Suprapubic skin (tissue), 4 donors: ENCODE measurements around the gene HAVCR2. TPM values are rescaled to one million over a fixed set of nuclear protein-coding genes. Genes with fewer than 3 reads are reported as not detected.

Experiments
- DNase-seq, 2 donors: peaks; one replicate each; pipeline ENCODE4 v3.0.0-alpha.2; 2019; ENCODE audit warnings: low spot score in 2 of 2
- H3K27ac ChIP-seq: fragments of 200-600 bp; sonication (generic); one replicate; pipeline ENCODE4 v1.5.1; 2019
- H3K27me3 ChIP-seq: fragments of 200-600 bp; sonication (generic); one replicate; pipeline ENCODE4 v1.5.1; 2019
- H3K36me3 ChIP-seq: fragments of 200-600 bp; sonication (generic); one replicate; pipeline ENCODE4 v1.5.1; 2019
- H3K4me1 ChIP-seq: fragments of 200-600 bp; sonication (generic); one replicate; pipeline ENCODE4 v1.5.1; 2019
- H3K4me3 ChIP-seq: fragments of 200-600 bp; sonication (generic); one replicate; pipeline ENCODE4 v1.5.1; 2019; ENCODE audit warnings: mild to moderate bottlenecking
- H3K9me3 ChIP-seq: fragments of 200-600 bp; sonication (generic); one replicate; pipeline ENCODE4 v1.5.1; 2019
- EP300 ChIP-seq: sonication (generic); formaldehyde crosslinking; IDR thresholded peaks from one replicate; pipeline ENCODE4 v1.6.1; 2017; ENCODE audit warnings: antibody characterized with exemption
- POLR2A ChIP-seq, 2 donors: fragments of 450-650 bp; IDR thresholded peaks; one replicate each; pipeline ENCODE4 v1.6.1; 2017; ENCODE audit warnings: antibody characterized with exemption in 2 of 2, mild to moderate bottlenecking in 2 of 2, moderate library complexity in 2 of 2
- POLR2AphosphoS5 ChIP-seq, 3 donors: sonication (generic); formaldehyde crosslinking; IDR thresholded peaks; one replicate each; pipeline ENCODE4 v1.6.1; 2017; ENCODE audit warnings: antibody characterized with exemption in 3 of 3
- WGBS: methylation state at CpG from one replicate; pipeline ENCODE4 v1.1.5; 2018; 5-methylcytosine and 5-hydroxymethylcytosine counted together
- total RNA-seq, 4 donors: library from RNA; depleted of rRNA; stranded (reverse); fragments of >200 nt; gene quantifications; one replicate each; pipeline ENCODE4 v1.1.0, GENCODE V29; 2016
- TF ChIP-seq, protein P1 (sequence below), 2 donors: fragments of 200-600 bp in 1 of 2; fragments of 450-650 bp in 1 of 2; sonication (generic) in 1 of 2; IDR thresholded peaks; one replicate each; pipeline ENCODE4 v1.5.1; 2016 to 2019; ENCODE audit warnings: antibody characterized with exemption in 2 of 2, mild to moderate bottlenecking in 1 of 2, moderate library complexity in 1 of 2

Gene HAVCR2
- total RNA-seq, 4 donors from 2014 or later, result 2.1 to 4.5 (median 3.5) TPM

DNA sequence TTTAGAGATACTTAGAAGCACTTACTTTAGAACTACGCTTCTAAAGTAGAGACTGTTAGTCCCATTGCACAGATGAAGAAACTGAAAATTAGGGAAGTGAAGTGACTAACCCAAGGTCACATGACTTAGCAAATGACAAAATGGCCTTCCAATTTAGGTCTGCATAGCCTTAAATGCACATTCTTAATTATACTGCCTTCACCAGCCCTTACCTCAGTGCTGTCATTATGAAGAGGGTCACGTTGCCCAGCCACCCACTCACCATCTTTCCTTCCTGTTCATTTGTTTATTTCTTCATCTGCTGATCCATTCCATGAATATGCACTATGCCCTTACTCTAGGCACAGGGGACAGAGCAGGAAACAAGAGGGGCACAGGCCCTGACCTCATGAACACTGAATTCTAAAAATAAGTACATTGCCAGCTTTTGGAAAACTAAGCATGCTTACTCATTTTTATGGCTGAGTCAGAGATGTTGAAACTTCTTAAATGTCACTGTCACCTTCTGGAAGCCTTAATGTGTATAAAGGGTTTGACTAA, 8.6 kb downstream of the HAVCR2 start:
- no peaks in the 10 kb centered on the region for H3K36me3 ChIP-seq
- H3K4me3 ChIP-seq, result no peak overlapping the region
- DNase-seq, result no peak
- H3K27ac ChIP-seq, result no peak overlapping the region
- 80% methylated on average over 2 of the region's 2 CpGs for WGBS
- H3K9me3 ChIP-seq, result no peaks in the 10 kb centered on the region
- no peaks in the 10 kb centered on the region for H3K27me3 ChIP-seq
- no peak for TF ChIP-seq POLR2A (IDR thresholded peaks at IDR 0.05)
- TF ChIP-seq EP300, result no peak
- TF ChIP-seq, protein P1, sequence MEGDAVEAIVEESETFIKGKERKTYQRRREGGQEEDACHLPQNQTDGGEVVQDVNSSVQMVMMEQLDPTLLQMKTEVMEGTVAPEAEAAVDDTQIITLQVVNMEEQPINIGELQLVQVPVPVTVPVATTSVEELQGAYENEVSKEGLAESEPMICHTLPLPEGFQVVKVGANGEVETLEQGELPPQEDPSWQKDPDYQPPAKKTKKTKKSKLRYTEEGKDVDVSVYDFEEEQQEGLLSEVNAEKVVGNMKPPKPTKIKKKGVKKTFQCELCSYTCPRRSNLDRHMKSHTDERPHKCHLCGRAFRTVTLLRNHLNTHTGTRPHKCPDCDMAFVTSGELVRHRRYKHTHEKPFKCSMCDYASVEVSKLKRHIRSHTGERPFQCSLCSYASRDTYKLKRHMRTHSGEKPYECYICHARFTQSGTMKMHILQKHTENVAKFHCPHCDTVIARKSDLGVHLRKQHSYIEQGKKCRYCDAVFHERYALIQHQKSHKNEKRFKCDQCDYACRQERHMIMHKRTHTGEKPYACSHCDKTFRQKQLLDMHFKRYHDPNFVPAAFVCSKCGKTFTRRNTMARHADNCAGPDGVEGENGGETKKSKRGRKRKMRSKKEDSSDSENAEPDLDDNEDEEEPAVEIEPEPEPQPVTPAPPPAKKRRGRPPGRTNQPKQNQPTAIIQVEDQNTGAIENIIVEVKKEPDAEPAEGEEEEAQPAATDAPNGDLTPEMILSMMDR (IDR thresholded peaks at IDR 0.05), result no peak
- no peak for TF ChIP-seq POLR2AphosphoS5 (IDR thresholded peaks at IDR 0.05)
- H3K4me1 ChIP-seq, result peaks cover 4% of the 10 kb centered on the region

DNA sequence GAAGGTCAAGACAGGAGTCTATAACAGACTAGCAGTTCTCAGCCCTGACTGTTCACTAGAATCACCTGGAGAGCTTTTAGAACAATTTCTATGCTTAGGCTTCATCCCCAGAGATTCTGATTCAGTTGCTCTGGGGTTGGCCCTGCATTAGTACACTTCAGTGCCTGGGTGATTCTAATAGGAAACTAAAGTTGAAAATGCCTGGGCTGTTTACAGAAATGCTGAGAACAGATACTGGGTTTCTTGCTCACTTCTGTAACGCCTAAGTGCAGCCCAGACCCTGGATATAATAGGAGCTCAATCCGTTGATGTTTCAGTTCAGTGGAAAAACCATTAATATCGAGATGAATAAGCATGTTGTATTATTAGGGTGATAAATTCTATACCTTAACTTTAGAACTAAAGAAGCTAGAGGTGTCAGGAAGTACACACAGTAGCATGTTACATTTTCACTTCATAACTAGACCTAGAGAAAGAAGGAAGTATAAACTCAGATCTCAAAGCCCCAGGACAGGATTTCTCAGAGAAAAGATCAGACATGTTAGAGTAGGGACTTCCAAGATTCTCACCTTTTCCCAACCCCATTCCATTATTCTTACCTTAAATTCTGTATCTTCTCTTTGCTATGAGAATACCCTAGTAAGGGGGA, 20.4 kb downstream of the HAVCR2 start:
- H3K9me3 ChIP-seq, result no peaks in the 10 kb centered on the region
- no peak overlapping the region for H3K4me3 ChIP-seq
- H3K27ac ChIP-seq, result no peak overlapping the region
- DNase-seq, result no peak
- TF ChIP-seq POLR2A (IDR thresholded peaks at IDR 0.05) (no peak), EP300 (no peak), POLR2AphosphoS5 (IDR thresholded peaks at IDR 0.05) (no peak)
- TF ChIP-seq, protein P1 (IDR thresholded peaks at IDR 0.05), result no peak
- no peaks in the 10 kb centered on the region for H3K27me3 ChIP-seq
- 87% methylated on average over 3 of the region's 3 CpGs for WGBS
- H3K36me3 ChIP-seq, result no peaks in the 10 kb centered on the region
- H3K4me1 ChIP-seq, result no peaks in the 10 kb centered on the region

DNA sequence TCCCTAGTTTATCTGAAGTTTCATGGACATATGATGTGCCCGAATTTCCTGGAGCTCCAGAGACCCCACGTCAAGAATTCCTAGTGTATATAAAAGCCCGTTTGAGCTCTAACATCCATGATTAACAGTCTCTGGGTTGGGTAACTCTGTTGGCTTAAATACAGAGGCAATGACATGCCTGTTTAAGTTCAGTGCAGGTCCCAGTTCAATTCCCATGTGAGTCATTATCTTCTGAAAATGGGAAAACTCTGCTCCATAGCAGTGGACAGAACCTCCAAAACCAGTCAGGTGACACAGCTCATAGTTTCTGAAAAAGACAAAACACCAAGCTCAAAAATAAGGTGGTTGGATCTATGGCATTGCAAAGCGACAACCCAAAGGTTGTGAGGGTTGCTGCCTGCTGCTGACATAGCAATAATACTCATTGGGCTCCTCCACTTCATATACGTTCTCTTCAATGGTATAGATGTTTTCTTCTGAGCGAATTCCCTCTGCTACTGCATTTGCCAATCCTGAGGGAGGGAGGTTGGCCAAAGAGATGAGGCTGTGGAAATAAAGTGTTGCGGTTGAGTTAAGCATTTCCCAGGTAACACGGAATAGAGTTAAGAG, 22.0 kb downstream of the HAVCR2 start:
- no peaks in the 10 kb centered on the region for H3K36me3 ChIP-seq
- H3K9me3 ChIP-seq, result no peaks in the 10 kb centered on the region
- no peaks in the 10 kb centered on the region for H3K4me1 ChIP-seq
- TF ChIP-seq EP300, result no peak
- TF ChIP-seq, protein P1 (IDR thresholded peaks at IDR 0.05), result no peak
- no peak for TF ChIP-seq POLR2AphosphoS5 (IDR thresholded peaks at IDR 0.05)
- TF ChIP-seq POLR2A (IDR thresholded peaks at IDR 0.05), result no peak
- no peaks in the 10 kb centered on the region for H3K27me3 ChIP-seq
- no peak for DNase-seq
- WGBS, result 92% methylated on average over 8 of the region's 8 CpGs
- no peak overlapping the region for H3K4me3 ChIP-seq
- H3K27ac ChIP-seq, result no peak overlapping the region

DNA sequence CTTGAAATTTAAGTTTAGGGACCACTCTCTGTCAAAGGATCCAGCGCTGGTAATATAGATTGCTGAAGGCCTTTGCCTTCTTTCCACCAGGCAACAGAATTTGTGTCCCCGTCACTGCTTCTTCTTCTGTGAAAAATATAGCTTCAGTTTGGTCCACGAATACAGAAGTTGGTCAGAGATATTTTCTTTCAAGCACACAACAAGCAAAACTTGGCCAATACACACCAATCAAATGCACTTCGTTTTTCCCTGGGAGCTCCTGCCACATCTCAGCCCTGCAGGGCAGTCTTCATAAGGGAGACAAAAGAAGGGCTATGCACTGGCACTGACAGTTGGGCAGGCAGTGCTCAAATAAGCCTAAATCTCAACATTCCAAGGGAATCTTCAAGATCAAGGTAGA, 22.9 kb downstream of the HAVCR2 start:
- Histone ChIP-seq H3K36me3 (no peaks in the 10 kb centered on the region), H3K4me3 (no peak overlapping the region), H3K27me3 (no peaks in the 10 kb centered on the region), H3K27ac (no peak overlapping the region), H3K4me1 (no peaks in the 10 kb centered on the region), H3K9me3 (no peaks in the 10 kb centered on the region)
- TF ChIP-seq POLR2A (IDR thresholded peaks at IDR 0.05), result no peak
- TF ChIP-seq, protein P1 (IDR thresholded peaks at IDR 0.05), result no peak
- no peak for TF ChIP-seq POLR2AphosphoS5 (IDR thresholded peaks at IDR 0.05)
- TF ChIP-seq EP300, result no peak
- no peak for DNase-seq
- WGBS, result 70% methylated on average over 4 of the region's 4 CpGs

DNA sequence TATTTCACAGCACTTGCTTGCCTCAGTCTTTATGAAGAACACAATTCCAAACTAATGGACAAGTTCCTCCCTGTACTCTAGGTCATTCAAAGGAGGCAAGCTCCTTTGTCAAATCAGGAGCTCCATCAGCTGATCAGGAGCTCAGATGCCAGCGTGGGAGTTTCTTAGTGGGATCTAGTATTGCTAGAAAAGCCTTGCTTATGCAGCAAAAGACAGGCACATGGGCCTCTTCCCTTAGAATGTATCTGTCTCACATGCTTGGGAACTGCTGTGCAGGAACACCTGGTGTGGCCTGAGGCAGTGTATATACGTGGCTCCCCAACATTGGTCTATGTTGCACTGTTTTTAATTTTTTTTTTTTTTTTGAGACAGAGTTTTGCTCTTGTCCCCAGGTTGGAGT, 28.6 kb downstream of the HAVCR2 start:
- 30% methylated on average over 2 of the region's 2 CpGs for WGBS
- no peaks in the 10 kb centered on the region for H3K4me1 ChIP-seq
- no peak overlapping the region for H3K27ac ChIP-seq
- H3K27me3 ChIP-seq, result no peaks in the 10 kb centered on the region
- no peaks in the 10 kb centered on the region for H3K36me3 ChIP-seq
- DNase-seq, result peak in 1 of 2 donors; percentile 7
- no peak for TF ChIP-seq EP300
- no peak for TF ChIP-seq POLR2A (IDR thresholded peaks at IDR 0.05)
- no peak for TF ChIP-seq POLR2AphosphoS5 (IDR thresholded peaks at IDR 0.05)
- TF ChIP-seq, protein P1 (IDR thresholded peaks at IDR 0.05), result no peak
- H3K9me3 ChIP-seq, result no peaks in the 10 kb centered on the region
- H3K4me3 ChIP-seq, result no peak overlapping the region
